NCI-H2107 treated with DMSO at 0.1 percent for 48 hours (cell line): ENCODE measurements around the gene PCDHGC4.

ENCODE experiments used
- DNase-seq: peaks from one replicate; lab custom pipeline; 2025; ENCODE audit not compliant: unreplicated experiment; lab: John Stamatoyannopoulos, UW

PCDHGC4 gene

DNA sequence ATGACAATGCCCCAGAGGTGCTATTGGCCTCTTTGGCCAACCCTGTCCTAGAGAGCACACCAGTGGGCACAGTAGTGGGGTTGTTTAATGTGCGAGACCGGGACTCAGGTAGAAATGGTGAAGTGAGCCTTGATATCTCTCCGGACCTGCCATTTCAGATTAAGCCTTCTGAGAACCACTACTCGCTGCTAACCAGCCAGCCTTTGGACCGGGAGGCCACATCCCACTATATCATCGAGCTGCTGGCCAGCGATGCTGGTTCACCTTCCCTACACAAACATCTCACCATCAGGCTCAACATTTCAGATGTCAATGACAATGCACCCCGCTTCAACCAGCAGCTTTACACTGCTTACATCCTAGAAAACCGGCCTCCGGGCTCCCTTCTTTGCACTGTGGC lies 5.4 kb downstream of the PCDHGC4 start:
- no peak for DNase-seq

DNA sequence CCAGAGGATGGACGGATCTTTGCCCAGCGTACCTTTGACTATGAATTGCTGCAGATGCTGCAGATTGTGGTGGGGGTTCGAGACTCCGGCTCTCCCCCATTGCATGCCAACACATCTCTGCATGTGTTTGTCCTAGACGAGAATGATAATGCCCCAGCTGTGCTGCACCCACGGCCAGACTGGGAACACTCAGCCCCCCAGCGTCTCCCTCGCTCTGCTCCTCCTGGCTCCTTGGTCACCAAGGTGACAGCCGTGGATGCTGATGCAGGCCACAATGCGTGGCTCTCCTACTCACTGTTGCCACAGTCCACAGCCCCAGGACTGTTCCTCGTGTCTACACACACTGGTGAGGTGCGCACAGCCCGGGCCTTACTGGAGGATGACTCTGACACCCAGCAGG lies 5.9 kb downstream of the PCDHGC4 start:
- no peak for DNase-seq

DNA sequence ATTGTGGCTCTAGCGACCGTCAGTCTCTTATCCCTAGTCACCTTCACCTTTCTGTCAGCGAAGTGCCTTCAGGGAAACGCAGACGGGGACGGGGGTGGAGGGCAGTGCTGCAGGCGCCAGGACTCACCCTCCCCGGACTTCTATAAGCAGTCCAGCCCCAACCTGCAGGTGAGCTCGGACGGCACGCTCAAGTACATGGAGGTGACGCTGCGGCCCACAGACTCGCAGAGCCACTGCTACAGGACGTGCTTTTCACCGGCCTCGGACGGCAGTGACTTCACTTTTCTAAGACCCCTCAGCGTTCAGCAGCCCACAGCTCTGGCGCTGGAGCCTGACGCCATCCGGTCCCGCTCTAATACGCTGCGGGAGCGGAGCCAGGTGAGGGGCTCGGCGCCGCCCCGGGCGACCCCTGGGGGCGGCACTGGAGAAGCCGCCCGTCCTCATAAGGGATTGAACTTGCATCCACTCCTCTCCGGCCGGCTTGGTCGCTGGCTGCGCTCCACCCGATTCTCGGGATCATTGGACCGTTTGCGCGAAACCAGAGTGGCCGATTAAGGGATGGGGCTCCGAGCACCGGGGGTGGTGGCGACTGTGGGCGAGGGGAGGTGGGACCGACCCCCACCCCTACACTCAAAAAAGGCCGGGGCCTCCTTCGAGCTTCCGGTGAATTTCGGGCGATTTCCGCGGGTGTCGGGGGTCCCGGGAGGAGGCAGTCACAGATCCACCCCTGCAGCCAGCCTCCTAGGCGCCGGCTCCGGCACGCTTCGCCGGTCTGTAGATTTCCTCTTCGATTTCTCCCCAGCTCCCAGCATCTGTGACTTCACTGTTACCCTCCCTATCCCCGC lies 6.7 kb downstream of the PCDHGC4 start:
- no peak for DNase-seq

DNA sequence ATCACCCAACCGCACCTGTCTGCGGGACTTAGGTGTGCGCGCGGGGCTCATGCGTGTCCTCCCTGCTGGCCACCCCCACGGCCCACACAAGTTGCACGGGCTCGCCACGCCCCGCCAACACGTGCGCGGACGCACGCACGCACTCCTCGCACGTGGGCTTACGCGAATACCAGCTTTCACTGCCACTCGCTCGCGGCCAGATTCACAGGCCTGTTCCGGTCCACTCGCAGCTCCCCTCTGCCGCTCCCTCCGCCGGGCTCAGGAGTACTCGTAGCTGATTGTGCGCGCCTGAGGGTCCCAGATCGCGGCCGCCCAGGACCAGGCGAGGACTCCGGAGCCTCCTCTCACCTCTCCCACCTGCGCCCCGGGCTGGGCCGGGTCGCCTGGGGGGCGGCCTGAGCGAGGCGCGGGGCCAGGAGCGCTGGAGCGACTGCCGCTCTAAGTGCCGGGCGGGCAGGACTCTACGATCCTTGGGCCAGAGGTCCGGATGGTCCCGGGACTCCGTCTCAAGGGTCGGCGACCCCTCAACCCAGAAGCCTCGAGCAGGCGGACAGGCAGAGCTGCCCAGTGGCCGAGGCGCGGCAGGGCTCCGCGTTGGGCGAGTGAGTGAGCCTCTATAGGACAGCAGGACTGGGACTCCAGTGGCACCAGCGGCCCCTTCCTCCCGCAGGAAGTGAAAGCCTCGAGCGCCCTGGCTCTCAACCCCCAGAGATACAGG lies 7.5 kb downstream of the PCDHGC4 start:
- no peak for DNase-seq

DNA sequence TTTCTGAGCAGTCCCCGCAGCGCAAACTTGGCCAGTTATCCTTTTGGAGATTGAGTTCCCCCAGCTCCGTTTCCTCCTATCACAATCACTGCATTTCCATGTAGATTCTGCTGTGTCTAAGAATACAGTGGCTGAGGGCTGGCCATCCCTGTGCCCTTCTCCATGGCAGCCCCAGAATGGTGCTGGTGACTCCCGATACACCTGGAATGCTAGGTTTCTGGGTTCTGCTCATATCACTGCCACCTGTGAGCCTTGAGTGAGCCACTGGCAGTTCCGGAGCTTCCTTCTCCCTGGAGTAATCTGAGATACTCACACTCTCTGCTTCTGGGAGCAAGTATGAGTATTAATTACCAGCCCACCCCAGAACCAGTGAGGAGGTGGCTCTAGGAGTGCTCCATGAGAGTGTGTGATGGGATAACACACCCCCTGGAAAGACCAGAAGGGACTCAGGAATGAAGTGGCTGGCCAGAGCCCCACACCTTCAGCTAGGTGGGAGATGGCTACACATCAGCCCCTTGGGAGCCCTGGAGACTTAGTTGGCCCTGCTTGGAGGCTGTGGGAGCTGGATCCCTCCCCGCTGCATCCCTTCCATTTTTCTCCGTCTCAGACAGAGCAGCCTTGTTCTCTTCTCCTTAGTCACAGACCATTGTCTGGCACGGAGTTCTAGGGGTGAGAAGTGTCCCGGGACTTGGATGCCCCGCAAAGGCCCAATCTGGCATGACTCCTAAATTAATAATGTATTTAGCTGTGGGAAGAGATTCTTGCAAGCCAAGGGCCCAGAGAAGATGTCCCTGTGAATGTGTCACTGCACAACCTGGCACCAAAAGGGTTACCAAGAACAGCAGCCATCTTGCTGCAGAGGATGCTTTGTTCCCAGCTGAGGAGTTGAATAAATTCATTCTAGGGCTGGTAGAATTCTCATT lies 8.9 kb downstream of the PCDHGC4 start:
- DNase-seq = no peak

DNA sequence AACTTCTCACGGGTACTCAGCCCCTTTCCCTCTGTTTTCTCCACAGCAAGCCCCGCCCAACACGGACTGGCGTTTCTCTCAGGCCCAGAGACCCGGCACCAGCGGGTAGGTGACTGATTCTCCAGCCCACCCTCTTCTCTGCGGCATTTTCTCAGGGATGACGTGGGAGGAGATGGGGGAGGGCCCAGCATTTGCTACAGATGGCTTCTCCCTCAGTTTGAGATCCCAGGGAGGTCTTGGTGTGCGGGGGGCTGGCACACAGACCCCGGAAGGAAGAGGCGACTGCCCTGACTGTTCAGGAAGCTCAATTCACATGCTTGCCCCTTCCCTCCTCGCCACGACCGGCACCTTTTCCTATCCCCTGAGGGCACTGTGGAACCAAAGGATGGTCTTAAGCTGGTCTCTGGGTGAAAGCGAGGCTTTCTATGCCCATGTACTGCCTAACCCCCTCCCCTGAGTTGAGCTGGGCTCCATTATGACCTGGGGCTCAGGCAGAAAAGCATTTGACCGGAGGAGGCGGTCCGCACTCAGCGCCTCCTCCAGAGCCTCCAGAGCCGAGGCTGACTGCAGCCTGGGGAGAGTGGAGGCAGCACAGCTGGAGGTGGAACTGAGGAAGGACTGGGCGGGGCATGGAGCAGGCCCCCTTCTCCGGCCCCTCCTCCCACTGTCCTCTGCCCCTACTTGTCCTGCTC lies 10.1 kb downstream of the PCDHGC4 start:
- DNase-seq = no peak

DNA sequence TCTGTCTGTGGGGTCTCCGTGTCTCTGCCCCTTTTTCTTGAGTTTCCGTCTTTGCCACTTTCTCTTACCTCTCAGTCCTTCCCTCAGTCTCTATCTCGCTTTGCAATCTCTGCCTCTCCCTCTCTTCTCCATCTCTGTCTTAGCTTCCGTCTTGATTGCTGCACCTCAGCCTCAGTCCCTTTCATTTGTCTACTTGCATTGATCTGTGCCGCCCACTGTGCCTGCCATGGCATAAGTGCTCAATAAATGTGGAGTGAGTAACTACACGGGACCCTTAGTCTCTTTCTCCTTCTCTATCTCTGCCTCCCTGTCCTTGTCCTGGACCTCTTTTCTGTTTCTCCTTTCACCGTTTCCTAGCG lies 10.6 kb downstream of the PCDHGC4 start:
- DNase-seq = no peak

DNA sequence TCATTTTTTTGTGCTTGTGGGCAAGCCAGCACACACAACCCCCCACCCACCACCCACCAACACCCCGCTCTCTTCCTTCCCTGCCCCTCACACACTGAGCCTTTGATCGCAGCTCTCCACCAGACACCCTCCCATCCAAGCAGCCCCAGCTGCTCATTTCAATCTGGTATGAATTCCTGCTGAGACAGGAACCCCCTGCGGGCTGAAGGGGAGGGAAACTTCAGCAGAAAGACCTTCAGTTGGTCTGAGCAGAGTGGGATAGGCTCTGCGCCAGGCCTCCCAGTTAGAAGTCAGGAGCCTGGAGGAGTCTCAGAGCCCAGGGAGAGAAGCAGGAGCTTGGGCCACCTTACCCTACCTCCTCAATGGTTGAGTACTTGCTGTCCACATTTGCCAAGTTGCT lies 11.2 kb downstream of the PCDHGC4 start:
- DNase-seq = no peak

DNA sequence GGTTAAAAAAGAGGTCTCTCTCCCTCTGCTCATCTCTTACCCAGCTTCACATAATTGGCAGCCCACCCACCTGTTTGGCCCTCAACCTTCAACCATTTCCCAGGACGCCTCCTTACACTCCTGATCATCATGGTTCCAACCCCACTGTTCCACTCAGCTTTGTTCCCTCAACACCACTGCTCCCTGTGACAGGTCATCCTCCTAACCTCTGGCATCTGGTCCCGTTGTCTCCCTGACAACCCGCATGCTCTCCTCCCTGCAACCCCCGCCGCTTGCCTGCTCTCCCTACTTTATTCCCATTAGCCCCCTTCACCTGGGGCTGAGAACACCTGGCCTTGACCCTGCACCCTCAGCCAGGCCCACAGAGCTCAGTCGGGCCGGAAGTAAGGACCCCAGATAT lies 16.9 kb downstream of the PCDHGC4 start:
- no peak for DNase-seq

DNA sequence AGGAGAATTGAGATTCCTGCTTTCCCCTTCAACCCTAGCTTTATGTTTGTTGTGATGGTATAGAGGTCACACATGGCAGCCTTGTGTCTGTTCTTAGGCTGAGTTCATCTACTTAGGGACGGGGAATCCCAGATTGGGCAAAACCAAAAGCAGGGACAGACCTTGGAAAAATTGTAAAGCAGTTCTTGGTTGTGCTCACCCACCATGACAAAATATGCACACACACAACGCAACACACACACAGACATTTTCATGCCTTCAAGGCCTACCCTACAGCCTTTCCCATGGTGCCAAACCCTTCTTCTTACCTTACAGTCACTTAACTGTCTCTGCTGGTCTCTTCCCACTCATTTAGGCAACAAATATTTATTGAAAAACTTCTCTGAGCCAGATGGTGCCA lies 18.9 kb downstream of the PCDHGC4 start:
- DNase-seq = no peak

DNA sequence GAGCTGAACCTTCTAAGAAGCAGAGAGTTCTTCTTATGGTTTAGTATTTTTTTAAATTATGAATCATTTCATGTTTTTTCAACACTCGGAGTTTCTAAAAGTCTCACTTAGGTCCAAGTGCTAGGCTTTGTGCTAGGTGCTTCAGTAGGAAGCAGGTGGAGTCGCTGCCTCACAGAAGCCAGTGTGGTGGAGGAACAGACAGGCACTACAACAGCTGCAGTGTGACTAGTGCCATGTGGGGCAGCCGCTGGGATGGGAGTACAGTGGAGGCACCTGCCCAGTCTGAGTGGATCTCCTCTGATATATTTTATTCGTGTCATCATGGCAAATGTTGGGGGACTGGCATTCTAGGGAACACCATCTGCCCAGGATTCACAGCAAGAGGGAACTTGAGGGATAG lies 19.4 kb downstream of the PCDHGC4 start:
- no peak for DNase-seq

DNA sequence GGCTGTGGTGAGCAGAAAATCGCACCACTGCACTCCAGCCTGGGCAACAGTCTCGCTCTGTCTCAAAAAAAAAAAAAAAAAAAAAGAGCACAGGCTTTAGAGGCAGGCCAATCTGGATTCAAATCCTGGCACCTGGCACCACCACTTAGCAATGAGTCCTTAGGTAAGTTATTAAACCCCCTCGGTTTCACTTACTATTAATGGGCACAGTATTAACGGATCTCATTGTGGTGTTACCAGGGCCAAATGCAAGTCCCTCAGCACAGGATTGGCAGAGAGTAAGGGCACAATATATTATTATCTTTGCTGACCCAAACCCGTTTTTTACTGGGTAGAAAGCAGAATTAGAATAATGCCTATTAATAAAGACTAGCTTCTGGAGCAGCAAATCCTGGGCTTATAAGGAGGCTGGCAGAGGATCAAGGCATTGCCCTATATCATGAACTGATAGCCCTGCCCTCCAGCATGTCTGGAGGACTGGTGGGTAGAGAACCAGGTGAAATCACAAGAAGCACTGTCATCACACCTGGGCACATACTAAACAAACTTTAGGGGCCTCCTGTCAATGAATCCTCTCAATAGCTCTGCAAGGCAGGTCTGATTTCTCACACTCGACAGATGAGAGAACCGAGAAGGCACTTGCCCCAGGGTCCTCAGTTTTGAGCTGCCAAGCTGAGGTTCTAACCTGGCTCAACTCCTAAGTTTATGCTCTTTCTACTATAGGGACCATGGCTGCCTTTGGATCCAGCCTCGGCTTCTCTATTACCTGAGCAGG lies 21.7 kb downstream of the PCDHGC4 start:
- DNase-seq = no peak

DNA sequence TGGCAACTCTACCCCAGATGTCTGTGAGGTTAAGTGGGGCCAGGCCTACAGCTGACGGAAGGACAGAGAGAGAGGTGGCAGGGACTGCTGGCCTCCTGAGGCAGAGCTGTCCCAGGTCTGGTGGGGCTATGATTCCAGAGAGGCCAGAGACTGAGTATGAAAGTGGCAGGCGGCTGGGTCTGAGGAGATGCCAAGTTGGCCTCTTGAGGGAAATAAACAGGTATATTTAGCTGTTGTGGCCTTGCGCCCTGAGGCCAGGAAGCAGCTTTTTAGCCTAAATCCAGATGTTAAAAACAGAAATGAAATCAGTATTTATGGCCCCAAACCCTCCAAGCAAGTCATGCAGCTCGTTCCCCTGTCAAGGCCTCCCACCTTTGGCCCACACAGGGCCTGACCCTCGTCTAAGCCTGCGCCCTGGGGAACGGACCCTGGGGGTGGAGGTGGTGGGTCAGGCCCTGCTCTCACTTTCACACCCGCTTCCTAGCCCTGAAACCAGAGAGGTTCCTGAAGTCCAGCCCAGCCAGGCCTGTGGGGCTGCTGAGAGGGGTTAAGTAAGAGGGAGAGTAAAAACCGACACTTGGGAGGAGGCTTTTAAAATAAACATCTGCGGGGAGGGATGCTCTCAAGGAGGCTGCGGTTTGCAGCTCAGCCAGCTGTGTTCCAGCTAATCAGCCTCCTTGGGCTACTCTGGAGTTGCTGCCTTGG lies 22.7 kb downstream of the PCDHGC4 start:
- DNase-seq = no peak

DNA sequence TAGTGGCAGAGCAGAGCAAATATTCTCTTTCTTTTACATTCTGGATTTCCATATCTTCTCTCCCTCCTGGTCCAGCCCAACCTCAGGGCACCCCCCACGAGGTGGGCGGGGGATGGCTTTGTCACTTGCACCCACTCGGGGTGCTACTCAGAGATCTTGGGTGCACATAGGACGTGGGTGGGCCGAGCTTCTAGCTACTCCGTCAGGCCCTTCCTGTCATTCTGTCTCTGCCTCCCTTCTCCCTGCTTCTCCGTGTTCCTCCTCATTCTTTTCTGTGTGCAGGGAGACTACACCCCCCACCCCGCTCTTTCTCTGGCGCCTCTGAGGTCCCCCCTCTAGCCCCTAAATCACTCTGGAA lies 23.6 kb downstream of the PCDHGC4 start:
- DNase-seq = no peak

DNA sequence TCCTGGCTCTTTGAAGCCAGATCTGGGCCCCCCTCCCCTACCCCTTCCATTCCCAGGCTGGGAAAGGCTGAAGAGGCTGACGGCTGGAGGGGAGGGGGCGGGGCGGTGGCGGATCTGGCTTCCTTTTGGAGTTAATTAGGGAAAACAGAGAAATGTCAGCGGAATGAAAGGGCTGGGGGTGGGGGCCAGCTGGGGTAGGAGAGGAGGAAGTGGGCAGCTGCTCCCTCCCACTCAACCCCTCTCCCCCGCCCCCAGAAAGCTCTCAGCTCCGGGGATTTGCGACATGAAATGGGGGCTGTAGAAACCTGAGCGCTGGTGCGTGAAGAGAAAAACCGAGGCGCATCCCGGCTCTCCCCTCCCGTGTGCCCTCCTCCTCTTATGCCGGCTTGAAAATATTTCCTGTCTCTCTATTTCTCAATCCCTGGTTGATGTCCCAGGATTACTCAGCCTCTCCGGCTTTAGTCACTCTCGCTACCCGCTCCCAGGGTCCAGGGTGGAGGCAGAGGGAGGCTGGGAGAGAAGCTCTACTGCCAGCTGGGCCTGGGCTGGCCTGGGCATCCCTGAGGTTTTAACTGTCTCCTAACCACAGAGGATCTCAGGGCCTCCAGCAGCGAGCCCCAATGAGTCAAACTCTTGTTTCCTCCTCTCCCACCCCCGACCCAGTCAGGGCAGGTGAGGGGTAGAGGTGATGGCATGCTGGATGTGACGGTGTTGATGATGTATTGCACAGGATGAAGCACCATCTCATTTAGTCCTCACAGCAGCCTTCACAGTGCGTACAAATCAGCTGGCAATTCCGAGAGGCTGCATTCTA lies 24.2 kb downstream of the PCDHGC4 start:
- no peak for DNase-seq

DNA sequence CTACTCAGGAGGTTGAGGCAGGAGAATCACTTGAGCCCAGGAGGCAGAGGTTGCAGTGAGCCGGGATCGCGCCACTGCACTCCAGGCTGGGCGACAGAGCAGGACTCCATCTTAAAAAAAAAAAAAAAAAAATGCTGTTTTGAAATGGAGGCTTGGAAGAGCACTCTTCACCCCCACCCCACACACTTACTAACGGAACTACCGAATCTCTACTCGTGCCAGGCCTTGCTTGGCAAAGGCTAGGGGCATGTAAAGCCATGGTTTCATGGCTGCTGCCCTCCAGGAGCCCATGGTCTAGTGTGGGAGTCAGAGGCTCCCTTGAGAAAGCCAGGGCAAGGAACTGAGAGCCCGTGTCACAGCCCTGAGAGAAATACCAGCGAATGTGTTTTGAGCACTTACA lies 25.3 kb downstream of the PCDHGC4 start:
- no peak for DNase-seq

DNA sequence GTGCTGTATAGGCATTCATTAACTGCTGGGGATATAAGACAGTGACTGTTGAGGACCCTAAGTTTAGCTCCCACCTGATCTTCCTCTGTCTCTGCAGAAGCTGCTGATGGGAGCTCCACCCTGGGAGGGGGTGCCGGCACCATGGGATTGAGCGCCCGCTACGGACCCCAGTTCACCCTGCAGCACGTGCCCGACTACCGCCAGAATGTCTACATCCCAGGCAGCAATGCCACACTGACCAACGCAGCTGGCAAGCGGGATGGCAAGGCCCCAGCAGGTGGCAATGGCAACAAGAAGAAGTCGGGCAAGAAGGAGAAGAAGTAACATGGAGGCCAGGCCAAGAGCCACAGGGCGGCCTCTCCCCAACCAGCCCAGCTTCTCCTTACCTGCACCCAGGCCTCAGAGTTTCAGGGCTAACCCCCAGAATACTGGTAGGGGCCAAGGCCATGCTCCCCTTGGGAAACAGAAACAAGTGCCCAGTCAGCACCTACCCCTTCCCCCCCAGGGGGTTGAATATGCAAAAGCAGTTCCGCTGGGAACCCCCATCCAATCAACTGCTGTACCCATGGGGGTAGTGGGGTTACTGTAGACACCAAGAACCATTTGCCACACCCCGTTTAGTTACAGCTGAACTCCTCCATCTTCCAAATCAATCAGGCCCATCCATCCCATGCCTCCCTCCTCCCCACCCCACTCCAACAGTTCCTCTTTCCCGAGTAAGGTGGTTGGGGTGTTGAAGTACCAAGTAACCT lies 26.2 kb downstream of the PCDHGC4 start:
- DNase-seq = no peak

DNA sequence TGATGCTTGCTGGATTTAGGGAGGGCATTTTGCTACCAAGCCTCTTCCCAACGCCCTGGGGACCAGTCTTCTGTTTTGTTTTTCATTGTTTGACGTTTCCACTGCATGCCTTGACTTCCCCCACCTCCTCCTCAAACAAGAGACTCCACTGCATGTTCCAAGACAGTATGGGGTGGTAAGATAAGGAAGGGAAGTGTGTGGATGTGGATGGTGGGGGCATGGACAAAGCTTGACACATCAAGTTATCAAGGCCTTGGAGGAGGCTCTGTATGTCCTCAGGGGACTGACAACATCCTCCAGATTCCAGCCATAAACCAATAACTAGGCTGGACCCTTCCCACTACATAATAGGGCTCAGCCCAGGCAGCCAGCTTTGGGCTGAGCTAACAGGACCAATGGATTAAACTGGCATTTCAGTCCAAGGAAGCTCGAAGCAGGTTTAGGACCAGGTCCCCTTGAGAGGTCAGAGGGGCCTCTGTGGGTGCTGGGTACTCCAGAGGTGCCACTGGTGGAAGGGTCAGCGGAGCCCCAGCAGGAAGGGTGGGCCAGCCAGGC lies 27.0 kb downstream of the PCDHGC4 start:
- DNase-seq = no peak
